Stimulated activated CD4-positive, alpha-beta T cell treated with anti-CD3 and anti-CD28 coated beads, Interleukin-4, amount 100 ng/mL, for 24 hours (primary cell): Measurements from ENCODE around the gene TEX10.
"Not testable (repeated sequence)": the region's sequence is repeated elsewhere in the genome, so short reads cannot be mapped to it uniquely, and the experiment has no call there.

Experiments
- DNase-seq: peaks from one replicate; pipeline ENCODE4 v3.0.0-alpha.2; 2020

TEX10 gene

DNA sequence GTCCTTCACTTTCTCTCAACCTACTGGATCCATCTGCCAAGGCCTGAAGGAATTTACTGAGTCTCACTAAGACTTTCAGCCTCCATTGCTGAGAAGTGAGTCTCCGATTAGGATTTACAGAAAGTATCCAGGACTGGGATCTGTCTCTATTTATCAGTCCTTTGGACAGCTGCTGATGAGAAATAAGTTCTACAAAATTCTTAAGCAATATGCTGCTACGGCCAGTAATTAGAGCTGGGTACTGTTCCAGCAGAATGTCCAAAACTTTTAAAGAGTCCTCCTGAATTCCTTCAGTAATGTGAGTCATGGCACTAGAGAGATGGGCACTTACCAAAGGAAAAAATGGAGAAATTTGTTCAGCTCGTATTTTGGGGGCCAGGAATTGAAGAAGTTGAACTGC, 5.9 kb downstream of the TEX10 start:
- no peak for DNase-seq

GRCh38 chr9:100341889-100342288, 10.9 kb downstream of the TEX10 start:
- no peak for DNase-seq

DNA sequence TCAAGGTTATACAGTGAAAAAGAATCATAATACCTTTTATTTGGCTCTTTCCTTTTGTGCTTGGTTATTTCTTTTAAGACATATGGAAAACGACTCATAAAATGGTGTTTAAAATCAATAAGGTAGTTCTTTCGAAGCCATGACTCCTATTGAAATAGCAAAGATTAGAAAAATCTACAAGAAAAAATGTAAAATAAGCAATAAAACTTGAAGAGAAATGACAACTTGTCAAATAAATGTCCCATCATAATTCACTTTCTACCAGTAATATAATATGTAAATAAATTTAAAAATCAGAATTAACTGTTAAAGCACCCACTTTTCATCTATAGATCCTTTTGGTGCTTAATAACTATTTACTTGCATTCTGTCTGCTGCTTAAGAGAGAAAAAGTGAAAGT, 12.5 kb downstream of the TEX10 start:
- DNase-seq, result no peak

DNA sequence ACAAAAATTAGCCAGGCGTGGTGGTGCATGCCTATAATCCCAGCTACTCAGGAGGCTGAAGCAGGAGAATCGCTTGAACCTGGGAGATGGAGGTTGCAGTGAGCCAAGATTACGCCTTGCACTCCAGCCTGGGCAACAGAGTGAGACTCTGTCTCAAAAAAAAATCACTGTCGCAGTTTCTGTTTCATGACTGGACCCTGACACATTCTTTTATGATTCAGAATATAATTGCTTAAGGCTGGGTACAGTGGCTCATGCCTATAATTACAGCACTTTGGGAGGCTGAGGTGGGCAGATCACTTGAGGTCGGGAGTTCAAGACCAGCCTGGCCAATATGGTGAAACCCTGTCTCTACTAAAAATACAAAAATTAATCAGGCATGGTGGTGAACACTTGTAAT, 14.0 kb downstream of the TEX10 start:
- not testable (repeated sequence) for DNase-seq

- DNase-seq, result no peak
Observed at GRCh38 chr9:100324594-100325200, 28.0 kb downstream of the TEX10 start.

DNA sequence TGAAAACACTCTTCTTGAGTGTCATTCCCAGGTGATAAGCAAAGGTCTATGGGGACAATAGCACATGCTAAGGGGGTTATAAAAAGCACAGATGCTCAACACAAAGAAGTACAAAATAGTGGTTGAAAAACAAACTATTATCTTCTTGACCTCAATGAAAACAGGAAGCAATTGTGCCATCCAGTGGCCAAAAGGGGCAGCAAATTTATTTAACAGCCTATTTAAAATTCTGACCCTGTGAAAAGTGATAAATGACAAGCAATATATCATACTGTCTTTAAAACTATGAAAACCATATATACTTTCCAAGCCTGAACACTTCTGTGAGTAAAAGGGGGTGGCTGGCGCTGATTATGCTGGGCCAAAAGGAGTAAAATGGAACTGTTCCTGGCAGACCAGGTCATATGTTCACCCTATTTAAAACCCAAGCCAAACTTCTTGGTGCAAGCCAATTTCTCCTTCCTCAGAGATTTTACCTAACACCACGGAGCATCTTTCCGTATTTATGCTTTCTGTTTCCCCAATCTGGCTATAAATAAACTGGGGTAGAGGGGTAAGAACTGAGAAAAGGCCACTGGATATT, 29.7 kb downstream of the TEX10 start:
- DNase-seq, result peak; percentile 18

DNA sequence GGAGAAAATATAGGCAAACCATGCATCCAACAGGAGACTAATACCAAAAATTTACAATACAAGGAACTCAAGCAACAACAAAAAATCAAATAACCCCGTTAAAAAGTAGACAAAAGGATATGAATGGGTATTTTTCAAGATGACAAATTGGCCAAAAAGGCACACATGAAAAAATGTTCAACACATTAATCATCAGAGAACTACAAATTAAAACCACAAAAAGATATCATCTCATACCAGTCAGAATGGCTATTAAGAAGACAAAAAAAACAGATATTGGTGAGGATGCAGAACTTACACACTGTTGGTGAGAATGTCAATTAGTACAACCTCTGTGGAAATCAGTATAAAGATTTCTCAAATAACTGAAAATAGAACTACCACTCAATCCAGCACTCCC, 35.0 kb downstream of the TEX10 start:
- DNase-seq, result no peak

DNA sequence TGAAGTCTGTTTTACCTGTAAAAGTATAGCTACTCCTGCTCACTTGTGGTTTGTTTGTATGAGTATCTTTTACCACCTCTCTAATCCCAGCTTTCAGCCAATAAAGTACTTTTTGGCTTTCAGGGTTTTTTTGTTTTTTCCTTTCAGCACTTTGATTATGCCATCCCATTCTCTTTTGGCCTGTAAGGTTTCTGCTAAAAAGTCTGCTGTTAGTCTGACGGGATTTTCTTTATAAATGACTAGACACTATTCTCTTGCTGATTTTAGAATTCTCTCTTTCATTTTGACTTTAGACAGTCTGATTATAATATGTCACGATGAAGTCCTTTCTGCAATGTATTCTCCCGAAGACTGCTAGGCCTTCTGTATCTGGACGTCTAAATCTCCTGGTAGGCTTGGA, 37.2 kb downstream of the TEX10 start:
- DNase-seq, result no peak

- DNase-seq, result no peak
Observed at GRCh38 chr9:100309992-100310391, 42.8 kb downstream of the TEX10 start.

DNA sequence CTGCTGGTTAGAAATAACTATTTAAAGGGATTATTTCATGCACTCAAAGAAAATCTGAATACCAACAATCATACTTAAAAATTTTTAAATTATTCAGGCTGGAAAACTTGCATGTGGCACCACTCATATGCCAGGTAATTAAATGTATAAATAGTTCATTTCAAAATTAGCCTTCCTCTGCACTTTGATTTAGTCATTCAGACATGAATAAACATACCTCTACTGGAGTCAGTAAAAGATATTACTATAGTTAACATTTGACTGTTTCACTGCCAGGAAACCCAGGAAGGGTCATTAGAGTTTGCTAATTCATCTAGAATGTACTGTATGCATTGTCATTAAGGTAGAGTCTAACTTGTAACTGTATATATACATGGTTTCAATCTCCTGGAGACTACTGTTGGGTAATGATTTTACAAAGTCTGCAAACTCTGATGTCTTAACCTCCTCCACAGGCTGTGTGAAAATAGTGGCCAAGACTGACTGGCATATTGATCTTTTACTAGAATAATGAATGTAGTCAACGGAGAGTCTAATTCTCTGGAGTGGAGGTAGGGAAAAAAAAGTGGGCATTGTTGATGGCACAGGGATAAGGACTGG, 43.7 kb downstream of the TEX10 start:
- no peak for DNase-seq

DNA sequence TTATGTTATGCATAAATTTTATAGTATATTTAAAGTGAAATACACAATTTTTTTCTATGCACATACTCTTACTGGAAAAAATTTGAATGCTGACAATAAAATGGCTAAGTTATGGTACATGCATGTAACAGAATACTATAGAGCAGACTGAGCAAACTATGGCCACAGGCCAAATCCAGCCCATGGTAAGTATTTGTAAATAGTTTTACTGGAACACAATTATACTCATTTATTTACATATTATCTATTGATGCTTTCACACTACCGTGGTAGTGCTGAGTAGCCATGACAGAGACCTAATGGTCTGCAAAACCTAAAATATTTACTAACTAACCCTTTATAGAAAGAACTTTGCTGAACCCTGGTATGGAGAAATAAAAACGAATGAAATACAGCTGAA, 45.7 kb downstream of the TEX10 start:
- no peak for DNase-seq

DNA sequence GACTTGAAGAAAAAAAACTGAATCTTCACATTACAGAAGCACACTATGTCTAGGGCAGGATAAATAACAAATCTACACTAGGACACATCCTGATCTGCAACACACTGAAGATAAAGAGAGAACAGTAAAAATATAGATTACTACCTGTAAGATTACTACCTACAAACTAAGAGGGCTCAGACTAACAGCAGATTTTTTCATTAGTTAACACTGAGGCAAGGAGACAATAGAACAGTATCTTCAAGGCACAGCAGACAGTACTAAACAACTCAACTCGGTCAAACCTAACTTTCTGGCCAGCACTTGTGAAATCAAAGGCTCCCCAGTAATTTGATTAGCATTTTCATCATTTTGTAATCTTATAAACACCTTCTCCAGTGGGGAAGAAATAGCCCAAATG, 46.5 kb downstream of the TEX10 start:
- no peak for DNase-seq

GRCh38 chr9:100303747-100304146, 49.0 kb downstream of the TEX10 start:
- no peak for DNase-seq

- no peak for DNase-seq
Observed at GRCh38 chr9:100298378-100298777, 54.4 kb downstream of the TEX10 start.

DNA sequence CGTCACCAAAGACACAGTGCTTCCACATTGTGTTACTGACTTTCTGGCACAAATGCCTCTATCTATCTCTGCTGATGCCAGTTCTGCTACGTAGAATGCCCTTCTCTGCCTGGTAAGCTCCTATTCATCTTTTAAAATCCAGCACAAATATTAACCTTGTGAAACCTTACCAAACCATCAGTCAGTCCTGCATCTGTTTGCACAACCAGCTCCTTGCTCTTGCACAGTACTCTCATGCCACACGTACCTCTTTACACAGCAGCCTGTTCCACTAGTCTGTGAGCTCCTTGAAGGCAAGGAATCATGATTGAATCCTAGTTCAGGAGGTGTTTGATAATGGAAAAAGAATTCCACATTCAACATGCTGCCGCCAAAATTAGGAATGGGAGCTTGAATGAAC, 56.3 kb downstream of the TEX10 start:
- DNase-seq, result no peak

DNA sequence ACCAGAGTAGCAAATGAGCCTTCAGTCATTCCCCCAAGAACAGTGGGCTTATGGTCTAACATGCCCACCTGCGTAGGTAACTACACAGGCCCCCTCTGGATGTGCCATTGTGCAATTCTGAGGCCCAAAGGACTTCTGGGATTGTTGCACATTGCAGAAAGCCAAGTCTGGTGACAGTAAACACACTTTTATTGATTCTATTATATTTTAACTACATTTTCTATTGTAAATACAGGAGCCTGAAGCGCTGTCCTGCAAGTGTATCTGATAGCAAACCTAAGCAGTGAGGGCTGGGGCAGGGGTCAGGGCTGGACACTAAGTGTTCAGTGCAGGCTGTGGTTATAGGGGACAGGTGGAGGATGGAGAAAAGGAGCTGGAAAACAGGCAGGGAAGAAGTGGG, 57.5 kb downstream of the TEX10 start:
- no peak for DNase-seq

GRCh38 chr9:100294806-100295205, 57.9 kb downstream of the TEX10 start:
- DNase-seq, result no peak

GRCh38 chr9:100294341-100294740, 58.4 kb downstream of the TEX10 start:
- DNase-seq, result no peak

DNA sequence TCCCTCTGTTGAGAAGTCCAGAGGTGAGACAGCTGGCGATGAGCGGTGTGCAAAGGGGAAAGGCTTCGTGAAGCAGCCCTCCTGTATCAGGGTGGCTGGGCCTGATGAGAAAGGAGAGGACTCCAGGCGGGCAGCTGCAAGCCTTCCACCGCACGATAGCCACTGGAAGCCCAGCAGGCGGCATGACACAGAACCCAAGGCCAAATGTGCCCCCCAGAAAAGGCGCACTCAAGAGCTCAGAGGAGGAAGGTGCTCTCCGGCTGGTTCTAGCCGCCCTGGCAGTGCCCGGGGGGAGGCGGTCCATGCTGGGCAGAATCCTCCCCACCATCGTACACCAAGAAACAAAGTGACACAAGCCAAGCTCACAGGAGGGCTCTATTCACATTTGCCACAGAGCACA, 60.3 kb downstream of the TEX10 start:
- DNase-seq, result no peak

GRCh38 chr9:100290714-100291113, 62.0 kb downstream of the TEX10 start:
- DNase-seq, result no peak

- DNase-seq, result no peak
Observed at GRCh38 chr9:100287186-100287585, 65.6 kb downstream of the TEX10 start.

- no peak for DNase-seq
Observed at GRCh38 chr9:100286257-100286656, 66.5 kb downstream of the TEX10 start.

- DNase-seq, result no peak
Observed at GRCh38 chr9:100285601-100286000, 67.1 kb downstream of the TEX10 start.

GRCh38 chr9:100285080-100285479, 67.7 kb downstream of the TEX10 start:
- no peak for DNase-seq

GRCh38 chr9:100284247-100284646, 68.5 kb downstream of the TEX10 start:
- no peak for DNase-seq
